Small intestine (tissue), 7 donors: Measurements from ENCODE around the gene FOXC2. TPM values are rescaled to one million over a fixed set of nuclear protein-coding genes. Genes with fewer than 3 reads are reported as not detected.
A peak's percentile ranks its signal among the peaks of the same experiment; 100 is the strongest.

ENCODE experiments used
- DNase-seq, 2 donors: peaks; one replicate each; pipeline versions ENCODE4 v3.0.0 to v3.0.0-alpha.2; 2013
- FAIRE-seq: peaks from 2 replicates; lab custom pipeline; 2012; peaks lifted over from hg19 to GRCh38; lab: Jason Lieb, UNC
- H3K27ac ChIP-seq, 3 donors: one replicate each; pipeline ENCODE4 v1.5.1; 2013; ENCODE audit warnings: low read length in 2 of 3, mild to moderate bottlenecking in 2 of 3, control low read depth in 1 of 3, inconsistent platforms in 1 of 3, low read depth in 1 of 3, moderate library complexity in 1 of 3
- H3K27me3 ChIP-seq, 3 donors: one replicate each; pipeline ENCODE4 v1.6.1; 2013; ENCODE audit warnings: low read length in 3 of 3, inconsistent platforms in 1 of 3; ENCODE audit not compliant: control insufficient read depth in 3 of 3, insufficient read depth in 3 of 3
- H3K36me3 ChIP-seq, 3 donors: one replicate each; pipeline ENCODE4 v1.6.1; 2013; ENCODE audit warnings: low read length in 3 of 3, inconsistent platforms in 1 of 3, low read depth in 1 of 3, mild to moderate bottlenecking in 1 of 3, moderate library complexity in 1 of 3; ENCODE audit not compliant: control insufficient read depth in 3 of 3, insufficient read depth in 2 of 3
- H3K4me1 ChIP-seq, 3 donors: one replicate each; pipeline ENCODE4 v1.6.1; 2013; ENCODE audit warnings: low read length in 2 of 3, inconsistent platforms in 1 of 3, low read depth in 1 of 3, mild to moderate bottlenecking in 1 of 3, moderate library complexity in 1 of 3; ENCODE audit not compliant: control insufficient read depth in 3 of 3, insufficient read depth in 2 of 3
- H3K4me3 ChIP-seq, 3 donors: one replicate each; pipeline ENCODE4 v1.5.1; 2013; ENCODE audit warnings: low read length in 3 of 3, control low read depth in 1 of 3, inconsistent platforms in 1 of 3, low read depth in 1 of 3, mild to moderate bottlenecking in 1 of 3, moderate library complexity in 1 of 3
- H3K9me3 ChIP-seq, 2 donors: one replicate each; pipeline ENCODE4 v1.6.1; 2013; ENCODE audit warnings: low read depth in 1 of 2, low read length in 1 of 2; ENCODE audit not compliant: control insufficient read depth in 2 of 2, insufficient read depth in 1 of 2
- WGBS, 3 donors: extraction: QIAGEN DNeasy Blood & Tissue Kit; methylation state at CpG; one replicate each; pipeline ENCODE4 v1.1.7; 2013; 5-methylcytosine and 5-hydroxymethylcytosine counted together
- polyA plus RNA-seq, 4 donors: library from polyadenylated mRNA; stranded (reverse) in 3 of 4; unstranded in 1 of 4; fragments of 200-250 nt in 3 of 4; fragments of 120-200 nt in 1 of 4; gene quantifications; one replicate each; pipeline versions ENCODE4 v1.2.1 to v1.2.3, GENCODE V29; 2013
- donor health status: healthy with polysubstance abuse.
- donor health status: control.
- donor health status: control.
- donor health status: Bipolar disorder and iron deficiency.
- donor health status: healthy.

Gene FOXC2
- polyA plus RNA-seq, 4 donors = 0.13 to 0.97 TPM; not detected in 2

GRCh38 chr16:86546638-86547013 is 20.0 kb upstream of the FOXC2 start:
- Histone ChIP-seq H3K9me3 (no peaks in the 10 kb centered on the region), H3K27ac (no peak overlapping the region), H3K36me3 (peaks cover 9 to 54% (median 11%) of the 10 kb centered on the region in 3 donors), H3K4me3 (no peak overlapping the region), H3K27me3 (no peaks in the 10 kb centered on the region), H3K4me1 (no peaks in the 10 kb centered on the region)
- peak in 1 of 2 donors; percentile 16 for DNase-seq
- no peak for FAIRE-seq
- 29 to 81% (median 61%) methylated on average over 8 of the region's 8 CpGs for WGBS, 3 donors

GRCh38 chr16:86547286-86547685 is 19.3 kb upstream of the FOXC2 start:
- H3K4me1 ChIP-seq = no peaks in the 10 kb centered on the region
- H3K27me3 ChIP-seq = no peaks in the 10 kb centered on the region
- H3K9me3 ChIP-seq = no peaks in the 10 kb centered on the region
- WGBS, 3 donors = 94 to 95% (median 95%) methylated on average over 11 of the region's 11 CpGs
- no peak overlapping the region for H3K27ac ChIP-seq
- no peak for FAIRE-seq
- H3K4me3 ChIP-seq = no peak overlapping the region
- H3K36me3 ChIP-seq = peaks cover 9 to 54% (median 10%) of the 10 kb centered on the region in 3 donors
- no peak for DNase-seq

DNA sequence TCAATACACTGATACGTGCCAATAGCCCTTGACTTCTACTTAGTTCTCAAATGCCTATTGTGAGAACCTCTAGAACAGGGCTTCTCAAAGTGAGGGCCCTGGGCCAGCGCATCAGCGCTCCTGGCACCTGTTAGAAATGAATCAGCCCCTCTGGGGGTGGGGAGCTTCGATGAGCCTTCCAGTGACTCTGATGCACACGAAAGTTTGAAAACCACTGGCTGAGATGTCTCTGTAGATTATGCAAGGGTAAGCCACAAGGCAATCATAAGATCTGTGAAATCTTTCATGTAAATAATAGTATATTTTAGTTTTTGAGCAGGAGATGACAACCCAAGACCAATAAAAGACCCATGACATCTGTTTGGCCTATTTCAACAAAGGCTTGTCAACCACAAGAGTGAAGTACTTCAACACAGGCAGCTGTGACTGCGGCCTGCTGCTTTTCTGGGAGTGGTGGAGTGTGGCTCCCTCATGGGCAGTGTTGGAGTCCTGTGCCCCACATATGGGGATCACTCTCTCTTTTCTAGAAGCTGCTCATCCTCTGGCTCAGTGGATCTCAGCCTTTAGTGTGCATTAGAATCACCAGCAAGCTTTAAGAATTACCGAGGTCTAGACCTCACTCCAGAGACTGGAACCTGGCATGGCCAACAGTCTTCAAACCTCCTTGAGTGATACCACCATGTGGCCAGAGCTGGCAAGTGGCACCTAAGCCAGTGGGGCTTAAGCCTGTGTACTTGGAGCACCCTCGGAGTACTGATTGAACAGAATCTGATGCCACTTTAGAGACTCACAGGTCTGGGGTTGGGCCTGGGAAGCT is 17.3 kb upstream of the FOXC2 start:
- 75 to 84% (median 80%) methylated on average over 8 of the region's 8 CpGs for WGBS, 3 donors
- Histone ChIP-seq H3K4me1 (peaks cover 0 to 3% (median 2%) of the 10 kb centered on the region in 3 donors), H3K4me3 (no peak overlapping the region), H3K27me3 (no peaks in the 10 kb centered on the region), H3K9me3 (no peaks in the 10 kb centered on the region), H3K36me3 (peaks cover 7 to 44% (median 10%) of the 10 kb centered on the region in 3 donors), H3K27ac (no peak overlapping the region)
- no peak for FAIRE-seq
- no peak for DNase-seq

DNA sequence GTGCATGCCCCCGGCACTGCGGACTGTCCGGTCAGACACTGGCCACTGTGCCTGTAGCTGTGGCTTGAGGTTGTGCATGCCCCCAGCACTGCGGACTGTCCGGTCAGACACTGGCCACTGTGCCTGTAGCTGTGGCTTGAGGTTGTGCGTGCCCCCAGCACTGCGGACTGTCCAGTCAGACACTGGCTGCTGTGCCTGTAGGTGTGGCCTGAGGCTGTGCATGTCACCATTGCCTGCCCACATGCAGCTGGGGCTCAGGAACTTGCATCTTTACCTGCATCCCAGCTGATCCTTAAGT is 16.8 kb upstream of the FOXC2 start:
- DNase-seq (no peak), FAIRE-seq (no peak)
- Histone ChIP-seq H3K9me3 (no peaks in the 10 kb centered on the region), H3K4me1 (peaks cover 0 to 6% (median 3%) of the 10 kb centered on the region in 3 donors), H3K4me3 (no peak overlapping the region), H3K36me3 (peaks cover 7 to 44% (median 10%) of the 10 kb centered on the region in 3 donors), H3K27ac (no peak overlapping the region), H3K27me3 (no peaks in the 10 kb centered on the region)
- WGBS, 3 donors = 96 to 99% (median 99%) methylated on average over 7 of the region's 7 CpGs

DNA sequence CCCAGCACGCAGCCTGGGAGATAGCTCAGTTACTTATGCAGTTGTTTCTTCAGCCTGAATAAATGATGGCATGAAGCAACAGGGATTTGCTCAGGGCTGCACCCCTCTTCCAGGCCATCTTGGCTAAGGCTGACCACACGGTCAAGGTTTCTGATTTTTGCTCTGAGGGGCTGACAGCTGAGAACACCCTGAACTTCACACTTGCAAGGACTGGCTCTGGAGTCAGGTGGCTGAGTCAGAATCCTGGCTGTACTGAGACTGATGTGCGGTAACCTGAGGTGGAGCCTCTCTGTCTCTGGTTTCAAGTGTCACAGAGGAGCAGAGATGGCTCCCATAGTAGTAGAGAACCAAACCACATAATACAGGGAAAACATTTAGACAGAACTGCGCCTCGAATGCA is 16.3 kb upstream of the FOXC2 start:
- FAIRE-seq = no peak
- peaks cover 7 to 44% (median 10%) of the 10 kb centered on the region in 3 donors for H3K36me3 ChIP-seq
- WGBS, 3 donors = 94 to 96% (median 96%) methylated on average over 5 of the region's 5 CpGs
- no peak overlapping the region for H3K4me3 ChIP-seq
- no peak for DNase-seq
- H3K27me3 ChIP-seq = no peaks in the 10 kb centered on the region
- H3K27ac ChIP-seq = no peak overlapping the region
- peaks cover 0 to 6% (median 5%) of the 10 kb centered on the region in 3 donors for H3K4me1 ChIP-seq
- H3K9me3 ChIP-seq = no peaks in the 10 kb centered on the region

- H3K27ac ChIP-seq = no peak overlapping the region
- 94 to 98% (median 97%) methylated on average over 22 of the region's 22 CpGs for WGBS, 3 donors
These were observed 13.3 kb upstream of the FOXC2 start for GRCh38 chr16:86553356-86553755.

DNA sequence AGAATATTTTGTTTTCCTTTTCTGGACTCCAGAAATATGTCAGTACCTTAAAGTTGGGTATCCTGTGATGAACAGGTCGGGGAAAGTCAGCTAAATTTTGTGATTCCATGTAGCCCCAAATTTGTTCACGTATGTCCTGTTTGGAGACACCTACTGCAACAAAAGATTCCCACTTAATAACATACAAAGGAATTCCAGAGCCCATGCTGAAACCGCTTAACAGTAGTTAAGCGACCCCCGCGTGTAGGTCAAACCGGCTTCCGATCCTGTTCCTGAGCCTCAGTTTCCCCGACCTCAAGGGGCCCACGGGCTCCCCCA is 12.1 kb upstream of the FOXC2 start:
- FAIRE-seq (no peak), DNase-seq (no peak)
- Histone ChIP-seq H3K9me3 (no peaks in the 10 kb centered on the region), H3K4me1 (peaks cover 0 to 10% (median 6%) of the 10 kb centered on the region in 3 donors), H3K27me3 (no peaks in the 10 kb centered on the region), H3K36me3 (peaks cover 0 to 21% (median 0%) of the 10 kb centered on the region in 3 donors), H3K27ac (peak overlapping the region; percentile 34 to 92 (median 52)), H3K4me3 (peak overlapping the region; percentile 72 to 92 (median 92))
- 2 to 5% (median 5%) methylated on average over 10 of the region's 10 CpGs for WGBS, 3 donors

More at GRCh38 chr16:86553356-86553755, 13.3 kb upstream of the FOXC2 start:
- Histone ChIP-seq H3K27me3 (no peaks in the 10 kb centered on the region), H3K4me3 (no peak overlapping the region), H3K9me3 (no peaks in the 10 kb centered on the region), H3K4me1 (peaks cover 0 to 10% (median 6%) of the 10 kb centered on the region in 3 donors), H3K36me3 (peaks cover 2 to 27% (median 2%) of the 10 kb centered on the region in 3 donors)
- DNase-seq (no peak), FAIRE-seq (no peak)

DNA sequence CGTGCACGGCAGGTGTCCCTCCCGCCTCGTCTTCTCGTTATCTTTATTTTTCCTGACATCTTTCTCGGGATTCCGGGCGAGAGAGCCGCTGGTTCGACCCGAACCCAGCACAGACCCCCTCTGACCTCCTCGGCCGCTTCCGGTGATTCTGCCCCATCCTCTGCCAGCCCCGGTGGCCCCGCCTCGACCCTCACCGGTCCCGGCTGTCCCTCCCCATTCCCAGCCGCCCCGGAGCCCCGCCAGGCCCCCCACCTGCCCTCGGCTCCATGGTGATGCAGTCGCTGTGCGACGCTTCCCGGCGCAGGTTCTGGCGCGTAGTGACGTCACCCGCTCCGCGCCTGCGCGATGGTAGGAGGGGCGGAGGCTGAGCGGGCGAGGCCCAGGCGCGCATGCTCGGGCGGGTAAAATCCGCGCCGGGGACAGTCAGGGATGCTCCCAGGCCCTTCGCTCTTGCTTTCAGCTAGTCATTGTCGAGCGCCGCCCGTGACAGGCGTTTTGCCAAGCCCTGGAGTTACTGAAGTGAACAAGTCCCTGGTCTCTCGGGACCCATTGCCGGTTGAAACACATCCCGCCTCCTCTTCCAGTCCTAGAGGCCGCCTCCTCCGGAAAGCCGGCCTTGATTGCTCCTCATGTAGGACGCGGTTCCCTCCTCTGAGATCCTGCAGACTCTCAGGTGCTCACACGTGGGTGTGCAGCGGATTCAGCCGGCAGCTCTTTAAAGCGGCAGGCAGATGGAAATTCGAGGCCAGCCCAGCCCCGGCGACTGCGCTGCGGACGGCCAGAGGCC is 11.5 kb upstream of the FOXC2 start, which contains the start of gene MTHFSD:
Gene MTHFSD, minus strand, starts transcription at position 319 of the 787 bp plus-strand sequence. Its CDS starts 51 bp downstream, at position 268.
- peak within 1 kb of the TSS; percentile 34 to 92 (median 52) for H3K27ac ChIP-seq
- H3K9me3 ChIP-seq = no peaks in the 10 kb centered on the region
- H3K27me3 ChIP-seq = no peaks in the 10 kb centered on the region
- peaks cover 0 to 10% (median 6%) of the 10 kb centered on the region in 3 donors for H3K4me1 ChIP-seq
- H3K4me3 ChIP-seq = peak within 1 kb of the TSS; percentile 72 to 92 (median 92)
- peaks cover 0 to 15% (median 0%) of the 10 kb centered on the region in 3 donors for H3K36me3 ChIP-seq
- FAIRE-seq (no peak), DNase-seq (peak; percentile 89 to 97)
- 3 to 5% (median 5%) methylated on average over 66 to 70 of the region's 70 CpGs for whole genome bisulfite sequencing, 3 donors
